ENCODE results near the gene MRPL46. TPM values are rescaled to one million over a fixed set of nuclear protein-coding genes. Genes with fewer than 3 reads are reported as not detected.

Gene MRPL46
- total RNA-seq, 4 donors from 2014 or later, result 2.8 to 30.6 (median 16.0) TPM

GRCh38 chr15:88465633-88466224, 1.5 kb downstream of the MRPL46 start:
- TF ChIP-seq EP300 (IDR thresholded peaks at IDR 0.05; ENCODE audit: low read depth) (no peak), POLR2A (IDR thresholded peaks at IDR 0.05) (no peak), POLR2AphosphoS5 (IDR thresholded peaks at IDR 0.05) (no peak), CTCF (IDR thresholded peaks at IDR 0.05) (no peak)
- peak overlapping the region in 1 of 4 donors; percentile 99 for H3K4me3 ChIP-seq
- peaks cover 10 to 29% (median 22%) of the 10 kb centered on the region in 4 donors for H3K4me1 ChIP-seq
- H3K27me3 ChIP-seq, result no peaks in the 10 kb centered on the region
- in situ Hi-C loops (cut with MboI; ENCODE audit: low pct_ligation_motif_present in 1 of 4, low pct_unique_long_range_greater_than_20kb in 1 of 4, low sequenced_read_pairs in 3 of 4) (no loop called here), intact Hi-C loops (cut with DNase I; ENCODE audit: low total_unique reads) (no loop called here)
- 85 to 98% methylated on average over 4 of the region's 4 CpGs for WGBS, 2 donors (ENCODE audit: low coverage in 1 of 2)
- no peaks in the 10 kb centered on the region for H3K9me3 ChIP-seq
- no peak overlapping the region for H3K27ac ChIP-seq
- peaks cover 0 to 43% (median 11%) of the 10 kb centered on the region in 4 donors for H3K36me3 ChIP-seq
- no peak for DNase-seq

GRCh38 chr15:88463870-88464532, 3.2 kb downstream of the MRPL46 start:
- WGBS, 2 donors (ENCODE audit: low coverage in 1 of 2), result 65 to 75% methylated on average over 2 of the region's 2 CpGs
- in situ Hi-C loops (cut with MboI; ENCODE audit: low pct_ligation_motif_present in 1 of 4, low pct_unique_long_range_greater_than_20kb in 1 of 4, low sequenced_read_pairs in 3 of 4), result no loop called here
- TF ChIP-seq POLR2AphosphoS5 (IDR thresholded peaks at IDR 0.05) (no peak), POLR2A (IDR thresholded peaks at IDR 0.05) (no peak), CTCF (IDR thresholded peaks at IDR 0.05) (no peak), EP300 (IDR thresholded peaks at IDR 0.05; ENCODE audit: low read depth) (no peak)
- no peak overlapping the region for H3K27ac ChIP-seq
- no peak for DNase-seq
- peaks cover 10 to 22% (median 17%) of the 10 kb centered on the region in 4 donors for H3K4me1 ChIP-seq
- H3K4me3 ChIP-seq, result no peak overlapping the region
- peaks cover 0 to 58% (median 16%) of the 10 kb centered on the region in 4 donors for H3K36me3 ChIP-seq
- no peaks in the 10 kb centered on the region for H3K9me3 ChIP-seq
- no peaks in the 10 kb centered on the region for H3K27me3 ChIP-seq
- intact Hi-C loops (cut with DNase I; ENCODE audit: low total_unique reads), result no loop called here

GRCh38 chr15:88456733-88457132, 10.5 kb downstream of the MRPL46 start:
- no peaks in the 10 kb centered on the region for H3K9me3 ChIP-seq
- intact Hi-C loops (cut with DNase I; ENCODE audit: low total_unique reads) (no loop called here), in situ Hi-C loops (cut with MboI; ENCODE audit: low pct_ligation_motif_present in 1 of 4, low pct_unique_long_range_greater_than_20kb in 1 of 4, low sequenced_read_pairs in 3 of 4) (no loop called here)
- H3K27me3 ChIP-seq, result no peaks in the 10 kb centered on the region
- WGBS, 2 donors (ENCODE audit: low coverage in 1 of 2), result 90 to 96% methylated on average over 2 to 3 of the region's 3 CpGs
- no peak overlapping the region for H3K4me3 ChIP-seq
- peaks cover 0 to 9% (median 2%) of the 10 kb centered on the region in 4 donors for H3K4me1 ChIP-seq
- peaks cover 0 to 28% (median 8%) of the 10 kb centered on the region in 4 donors for H3K36me3 ChIP-seq
- H3K27ac ChIP-seq, result no peak overlapping the region
- TF ChIP-seq POLR2AphosphoS5 (IDR thresholded peaks at IDR 0.05) (no peak), EP300 (IDR thresholded peaks at IDR 0.05; ENCODE audit: low read depth) (no peak), CTCF (IDR thresholded peaks at IDR 0.05) (no peak), POLR2A (IDR thresholded peaks at IDR 0.05) (no peak)
- no peak for DNase-seq

- TF ChIP-seq POLR2AphosphoS5 (IDR thresholded peaks at IDR 0.05), result peak in 1 of 3 donors; percentile 44
- no peak for TF ChIP-seq POLR2A (IDR thresholded peaks at IDR 0.05)
- peak; percentile 56 to 69 (median 65) for TF ChIP-seq CTCF (IDR thresholded peaks at IDR 0.05)
- H3K36me3 ChIP-seq, result peaks cover 0 to 14% (median 3%) of the 10 kb centered on the region in 4 donors
- no peak overlapping the region for H3K4me3 ChIP-seq
- intact Hi-C loops (cut with DNase I; ENCODE audit: low total_unique reads), result no loop called here
- in situ Hi-C loops (cut with MboI; ENCODE audit: low pct_ligation_motif_present in 1 of 4, low pct_unique_long_range_greater_than_20kb in 1 of 4, low sequenced_read_pairs in 3 of 4), result no loop called here
- DNase-seq, result peak; percentile 60
- no peak overlapping the region for H3K27ac ChIP-seq
- no peaks in the 10 kb centered on the region for H3K9me3 ChIP-seq
- H3K27me3 ChIP-seq, result no peaks in the 10 kb centered on the region
- WGBS, 2 donors (ENCODE audit: low coverage in 1 of 2), result 0 to 28% methylated on average over 1 to 9 of the region's 9 CpGs
- H3K4me1 ChIP-seq, result peaks cover 0 to 10% (median 2%) of the 10 kb centered on the region in 4 donors
Observed at GRCh38 chr15:88454867-88455810, 12.0 kb downstream of the MRPL46 start.

Data from transverse colon (tissue), 4 donors.